HCT116 (cell line): ENCODE results near the gene AKT3. TPM values are rescaled to one million over a fixed set of nuclear protein-coding genes. Genes with fewer than 3 reads are reported as not detected.

Source experiments
- ATAC-seq: fragments of 200-7000 bp; cut with Tn5 transposase; 2 replicates; pipeline ENCODE4 v1.9.1; 2020; ENCODE audit warnings: mild to moderate bottlenecking, moderate library complexity
- BruUV-seq: library from RNA; stranded (reverse); fragments of 400-500 nt; replicated peaks from 2 replicates; lab custom pipeline; 2021; lab: Mats Ljungman, UMichigan
- CTCF ChIA-PET: fragments of 300-600 bp; sonication (Branson Sonifier 250); formaldehyde crosslinking; loops from one replicate; lab custom pipeline; 2021; ENCODE audit warnings: antibody characterized with exemption; lab: Charles Lee
- POLR2A ChIA-PET: fragments of 300-600, 350-600 bp; sonication (Branson Sonifier 250); formaldehyde crosslinking; loops from one replicate; lab custom pipeline; 2021; ENCODE audit warnings: antibody characterized with exemption; lab: Charles Lee
- RAD21 ChIA-PET, 2 experiments: fragments of 300-600 bp; sonication (Branson Sonifier 250); formaldehyde crosslinking; loops; one replicate each; lab custom pipeline; 2023; ENCODE audit warnings: low total read pairs in 2 of 2; ENCODE audit not compliant: uncharacterized antibody in 2 of 2, unreplicated experiment in 2 of 2, low non-redundant PET in 1 of 2; lab: Charles Lee
- DNase-seq: peaks from one replicate; pipeline ENCODE4 v3.0.0-alpha.2; 2010; ENCODE audit warnings: low read depth, low spot score
- H2AFZ ChIP-seq: fragments of 200-600 bp; shearing (Covaris generic), sonication (generic); 2 replicates; pipeline ENCODE4 v1.6.1; 2017; ENCODE audit warnings: low read depth, mixed run types, mixed read lengths, antibody characterized with exemption, low read length; ENCODE audit not compliant: poor library complexity, severe bottlenecking
- H3K27ac ChIP-seq: 2 replicates; pipeline ENCODE4 v1.5.1; 2012; ENCODE audit warnings: low read depth, low read length
- H3K27me3 ChIP-seq: fragments of 200-600 bp; sonication (generic); 2 replicates; pipeline ENCODE4 v1.6.1; 2016; ENCODE audit warnings: mixed run types, low read length, mixed read lengths; ENCODE audit not compliant: insufficient read depth
- H3K36me3 ChIP-seq, 2 experiments: fragments of 200-500 bp in 1 of 2; fragments of 200-600 bp in 1 of 2; sonication (Bioruptor generic) in 1 of 2; sonication (generic) in 1 of 2; 2 replicates each; pipeline versions ENCODE4 v1.5.1 to v1.6.1; 2014 to 2016; ENCODE audit warnings: low read length in 2 of 2, inconsistent platforms in 1 of 2, mixed read lengths in 1 of 2, mixed run types in 1 of 2; ENCODE audit not compliant: insufficient read depth in 2 of 2, control insufficient read depth in 1 of 2
- H3K4me1 ChIP-seq, 2 experiments: fragments of 200-600 bp in 1 of 2; sonication (generic) in 1 of 2; 2 replicates each; pipeline versions ENCODE4 v1.5.1 to v1.6.1; 2012 to 2017; ENCODE audit warnings: low read length in 2 of 2, inconsistent platforms in 1 of 2, mild to moderate bottlenecking in 1 of 2, mixed read lengths in 1 of 2, mixed run types in 1 of 2, moderate library complexity in 1 of 2; ENCODE audit not compliant: insufficient read depth in 2 of 2, control insufficient read depth in 1 of 2
- H3K4me2 ChIP-seq: fragments of 200-600 bp; sonication (generic); 2 replicates; pipeline ENCODE4 v1.6.1; 2017; ENCODE audit warnings: mixed run types, low read length, mixed read lengths
- H3K4me3 ChIP-seq, 2 experiments: fragments of 200-600 bp in 1 of 2; sonication (generic) in 1 of 2; replicated peaks in 1 of 2; 2 replicates each; pipeline ENCODE4 v1.5.1; 2011 to 2016; ENCODE audit warnings: low read length in 2 of 2, control low read depth in 1 of 2, low read depth in 1 of 2, mild to moderate bottlenecking in 1 of 2, mixed read lengths in 1 of 2, mixed run types in 1 of 2
- H3K79me2 ChIP-seq: fragments of 200-600 bp; sonication (generic); 2 replicates; pipeline ENCODE4 v1.6.1; 2017; ENCODE audit warnings: mild to moderate bottlenecking, mixed run types, low read length, moderate library complexity, mixed read lengths; ENCODE audit not compliant: insufficient read depth
- H3K9ac ChIP-seq: fragments of 200-600 bp; sonication (generic); 2 replicates; pipeline ENCODE4 v1.6.1; 2016; ENCODE audit warnings: low read length, mixed read lengths
- H3K9me2 ChIP-seq: fragments of 200-600 bp; sonication (generic), shearing (Covaris generic); 2 replicates; pipeline ENCODE4 v1.6.1; 2017; ENCODE audit warnings: mixed run types, mild to moderate bottlenecking, moderate library complexity; ENCODE audit not compliant: insufficient read depth
- H3K9me3 ChIP-seq, 2 experiments: fragments of 200-500 bp in 1 of 2; fragments of 200-600 bp in 1 of 2; sonication (Bioruptor generic) in 1 of 2; sonication (generic) in 1 of 2; 2 replicates each; pipeline ENCODE4 v1.6.1; 2014 to 2017; ENCODE audit warnings: low read length in 2 of 2, mixed read lengths in 2 of 2, inconsistent platforms in 1 of 2, low read depth in 1 of 2, mild to moderate bottlenecking in 1 of 2, mixed run types in 1 of 2, moderate library complexity in 1 of 2; ENCODE audit not compliant: control insufficient read depth in 1 of 2, insufficient read depth in 1 of 2
- H4K20me1 ChIP-seq: fragments of 200-600 bp; sonication (generic), shearing (Covaris generic); 2 replicates; pipeline ENCODE4 v1.6.1; 2017; ENCODE audit warnings: mixed run types, mild to moderate bottlenecking, moderate library complexity; ENCODE audit not compliant: insufficient read depth
- ATF3 ChIP-seq: IDR thresholded peaks from 2 replicates; pipeline ENCODE4 v1.6.1; 2012
- CEBPB ChIP-seq: IDR thresholded peaks from 2 replicates; pipeline ENCODE4 v1.6.1; 2012; ENCODE audit warnings: low read depth
- FOSL1 ChIP-seq: IDR thresholded peaks from 2 replicates; pipeline ENCODE4 v1.6.1; 2012; ENCODE audit warnings: low read depth
- JUND ChIP-seq: IDR thresholded peaks from 2 replicates; pipeline ENCODE4 v1.6.1; 2012
- POLR2AphosphoS5 ChIP-seq: IDR thresholded peaks from 2 replicates; pipeline ENCODE4 v1.6.1; 2011; ENCODE audit warnings: mild to moderate bottlenecking, low read depth, low read length, moderate library complexity
- SIN3A ChIP-seq: IDR thresholded peaks from 2 replicates; pipeline ENCODE4 v1.6.1; 2012; ENCODE audit warnings: low read depth
- SP1 ChIP-seq: IDR thresholded peaks from 2 replicates; pipeline ENCODE4 v1.6.1; 2012; ENCODE audit warnings: low read depth
- YY1 ChIP-seq: IDR thresholded peaks from 2 replicates; pipeline ENCODE4 v1.6.1; 2011; ENCODE audit warnings: low read length, low read depth, moderate library complexity, mild to moderate bottlenecking; ENCODE audit not compliant: insufficient replicate concordance; ENCODE audit errors: extremely low read depth
- intact Hi-C: fragments of 100-400 bp; cut with micrococcal nuclease; formaldehyde crosslinking; loops from 2 replicates; pipeline ENCODE4 v1.10.0; 2022
- total RNA-seq: library from RNA; stranded (reverse); gene quantifications from one replicate; pipeline ENCODE4 v1.2.1, GENCODE V29; 2021; ENCODE audit not compliant: unreplicated experiment
- TF ChIP-seq, protein P1 (sequence below): IDR thresholded peaks from 2 replicates; pipeline ENCODE4 v1.6.1; 2012; ENCODE audit warnings: low read depth
- TF ChIP-seq, protein P2 (sequence below): IDR thresholded peaks from 2 replicates; pipeline ENCODE4 v1.6.1; 2011; ENCODE audit warnings: mild to moderate bottlenecking, low read length, moderate library complexity; ENCODE audit not compliant: insufficient replicate concordance; ENCODE audit errors: extremely low read depth

Gene AKT3
- total RNA-seq, 1 experiment from 2014 or later, result 0.49 TPM

DNA sequence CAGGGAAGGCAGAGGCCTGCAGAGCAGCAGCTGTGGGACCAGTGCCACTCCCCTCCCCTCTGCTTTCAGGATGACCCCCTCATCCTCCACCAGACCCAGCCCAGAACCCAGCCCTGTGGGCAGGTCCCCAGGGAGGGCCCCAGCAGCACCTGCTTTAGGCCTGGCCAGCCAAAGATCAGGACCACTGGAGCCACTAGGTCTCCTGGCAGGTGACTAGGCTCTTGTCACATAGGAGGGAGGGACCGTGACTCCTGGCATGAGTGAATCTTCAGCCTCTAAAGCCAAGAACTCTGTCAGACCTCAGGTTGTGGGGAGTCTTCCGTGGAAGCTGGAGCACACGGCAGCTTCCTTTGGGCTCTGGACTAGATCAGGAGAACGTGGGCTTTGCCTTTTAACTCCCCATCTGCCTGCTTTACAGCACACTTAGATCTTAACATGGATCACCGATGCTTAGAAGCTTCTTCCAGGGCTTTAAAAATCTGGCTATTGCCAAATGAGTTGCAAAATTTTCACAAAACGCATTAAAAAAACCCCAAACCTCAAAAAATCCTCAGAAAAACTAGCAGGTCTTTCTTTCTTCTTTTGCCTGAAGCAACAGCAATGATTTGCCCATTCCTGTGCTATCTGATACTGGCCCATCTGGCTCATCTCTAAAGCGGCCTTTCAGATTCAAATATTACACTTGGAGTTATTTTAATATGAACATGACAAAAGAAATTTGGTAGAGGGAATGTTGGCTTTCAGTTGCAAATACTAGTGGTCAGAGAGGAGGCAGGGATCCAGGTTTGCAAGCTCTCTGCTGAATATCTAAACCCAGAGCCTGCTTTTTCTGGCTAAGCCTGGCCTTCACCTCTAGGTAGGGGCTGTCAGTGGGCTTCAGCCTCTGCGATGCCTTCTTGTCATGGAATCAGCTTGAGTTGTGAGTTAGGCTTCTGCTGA, 359.0 kb downstream of the AKT3 start:
- intact Hi-C loops, result no loop called here
- Histone ChIP-seq H3K4me2 (no peak overlapping the region), H3K27me3 (no peaks in the 10 kb centered on the region), H3K4me3 (no peak overlapping the region), H2AFZ (no peak overlapping the region), H3K4me1 (peaks cover 0 to 11% of the 10 kb centered on the region in 2 experiments; a peak in 2 of 4 replicates), H4K20me1 (no peaks in the 10 kb centered on the region)
- ChIA-PET CTCF (no interaction called here), POLR2A (no interaction called here)
- ATAC-seq (no peak), DNase-seq (no peak)
- no peak for TF ChIP-seq POLR2AphosphoS5
- TF ChIP-seq, protein P1, sequence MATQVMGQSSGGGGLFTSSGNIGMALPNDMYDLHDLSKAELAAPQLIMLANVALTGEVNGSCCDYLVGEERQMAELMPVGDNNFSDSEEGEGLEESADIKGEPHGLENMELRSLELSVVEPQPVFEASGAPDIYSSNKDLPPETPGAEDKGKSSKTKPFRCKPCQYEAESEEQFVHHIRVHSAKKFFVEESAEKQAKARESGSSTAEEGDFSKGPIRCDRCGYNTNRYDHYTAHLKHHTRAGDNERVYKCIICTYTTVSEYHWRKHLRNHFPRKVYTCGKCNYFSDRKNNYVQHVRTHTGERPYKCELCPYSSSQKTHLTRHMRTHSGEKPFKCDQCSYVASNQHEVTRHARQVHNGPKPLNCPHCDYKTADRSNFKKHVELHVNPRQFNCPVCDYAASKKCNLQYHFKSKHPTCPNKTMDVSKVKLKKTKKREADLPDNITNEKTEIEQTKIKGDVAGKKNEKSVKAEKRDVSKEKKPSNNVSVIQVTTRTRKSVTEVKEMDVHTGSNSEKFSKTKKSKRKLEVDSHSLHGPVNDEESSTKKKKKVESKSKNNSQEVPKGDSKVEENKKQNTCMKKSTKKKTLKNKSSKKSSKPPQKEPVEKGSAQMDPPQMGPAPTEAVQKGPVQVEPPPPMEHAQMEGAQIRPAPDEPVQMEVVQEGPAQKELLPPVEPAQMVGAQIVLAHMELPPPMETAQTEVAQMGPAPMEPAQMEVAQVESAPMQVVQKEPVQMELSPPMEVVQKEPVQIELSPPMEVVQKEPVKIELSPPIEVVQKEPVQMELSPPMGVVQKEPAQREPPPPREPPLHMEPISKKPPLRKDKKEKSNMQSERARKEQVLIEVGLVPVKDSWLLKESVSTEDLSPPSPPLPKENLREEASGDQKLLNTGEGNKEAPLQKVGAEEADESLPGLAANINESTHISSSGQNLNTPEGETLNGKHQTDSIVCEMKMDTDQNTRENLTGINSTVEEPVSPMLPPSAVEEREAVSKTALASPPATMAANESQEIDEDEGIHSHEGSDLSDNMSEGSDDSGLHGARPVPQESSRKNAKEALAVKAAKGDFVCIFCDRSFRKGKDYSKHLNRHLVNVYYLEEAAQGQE, result no peak
- no peak for TF ChIP-seq FOSL1
- TF ChIP-seq, protein P2, sequence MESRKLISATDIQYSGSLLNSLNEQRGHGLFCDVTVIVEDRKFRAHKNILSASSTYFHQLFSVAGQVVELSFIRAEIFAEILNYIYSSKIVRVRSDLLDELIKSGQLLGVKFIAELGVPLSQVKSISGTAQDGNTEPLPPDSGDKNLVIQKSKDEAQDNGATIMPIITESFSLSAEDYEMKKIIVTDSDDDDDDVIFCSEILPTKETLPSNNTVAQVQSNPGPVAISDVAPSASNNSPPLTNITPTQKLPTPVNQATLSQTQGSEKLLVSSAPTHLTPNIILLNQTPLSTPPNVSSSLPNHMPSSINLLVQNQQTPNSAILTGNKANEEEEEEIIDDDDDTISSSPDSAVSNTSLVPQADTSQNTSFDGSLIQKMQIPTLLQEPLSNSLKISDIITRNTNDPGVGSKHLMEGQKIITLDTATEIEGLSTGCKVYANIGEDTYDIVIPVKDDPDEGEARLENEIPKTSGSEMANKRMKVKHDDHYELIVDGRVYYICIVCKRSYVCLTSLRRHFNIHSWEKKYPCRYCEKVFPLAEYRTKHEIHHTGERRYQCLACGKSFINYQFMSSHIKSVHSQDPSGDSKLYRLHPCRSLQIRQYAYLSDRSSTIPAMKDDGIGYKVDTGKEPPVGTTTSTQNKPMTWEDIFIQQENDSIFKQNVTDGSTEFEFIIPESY, result no peak
- TF ChIP-seq ATF3, result no peak
- TF ChIP-seq YY1, result no peak
- TF ChIP-seq SP1, result no peak
- no peak for TF ChIP-seq JUND
- TF ChIP-seq CEBPB, result no peak
- TF ChIP-seq SIN3A, result no peak
- TF ChIP-seq, all 23 proteins: peak for 0
- no peak overlapping the region for H3K9ac ChIP-seq
- RAD21 ChIA-PET, result no interaction called here
- no peak overlapping the region for H3K27ac ChIP-seq
- H3K79me2 ChIP-seq, result peaks cover 19% of the 10 kb centered on the region; the same call in 1 of the 2 replicates
- H3K9me3 ChIP-seq, result no peaks in the 10 kb centered on the region
- H3K9me2 ChIP-seq, result no peaks in the 10 kb centered on the region
- BruUV-seq, result no TSS peak
- peaks cover 0 to 2% of the 10 kb centered on the region in 2 experiments; a peak in 2 of 4 replicates for H3K36me3 ChIP-seq
